Measurements from ENCODE around the gene CMTM4.

CMTM4 gene

DNA sequence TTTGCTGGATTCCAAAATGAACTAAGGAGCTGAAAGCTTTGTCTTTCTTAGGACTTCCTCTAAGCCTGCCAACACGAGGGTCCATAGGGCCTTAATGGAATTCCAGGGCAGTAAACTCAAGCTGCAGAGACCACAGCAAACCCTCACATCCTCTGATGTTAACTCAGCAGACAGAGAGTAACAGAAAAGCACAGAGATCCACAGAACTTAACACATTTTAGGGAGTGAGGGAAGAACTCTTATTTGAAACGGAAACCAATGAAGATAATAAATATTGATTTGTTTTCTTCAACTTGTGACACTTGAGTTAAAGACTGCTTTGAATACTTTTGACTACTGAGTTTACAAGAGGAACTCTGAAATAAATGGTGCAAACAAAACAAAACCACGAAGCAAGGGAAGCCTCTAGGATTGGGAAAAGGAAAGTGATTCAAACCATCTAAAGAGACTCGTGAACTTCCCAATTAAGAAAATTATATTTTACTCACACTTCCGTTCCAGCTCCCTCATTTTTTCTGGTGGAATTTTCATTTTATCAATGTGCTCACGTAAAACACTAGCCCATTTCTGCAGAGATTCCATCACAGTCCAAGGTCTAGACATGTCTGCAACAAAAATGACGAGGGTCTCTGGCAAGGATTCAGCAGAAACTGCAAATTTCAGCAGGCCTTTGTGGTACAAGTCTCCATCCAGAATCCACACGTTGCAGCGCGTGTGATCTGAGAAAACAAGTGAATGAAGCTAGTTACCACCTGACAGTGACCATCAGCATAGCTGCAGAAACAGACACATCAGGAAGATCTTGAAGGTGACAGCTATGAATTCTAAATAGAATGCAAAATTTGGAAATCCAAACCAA is 45.6 kb upstream of the CMTM4 start:
- no peak for TF ChIP-seq PPARA (CRISPR knock-in tag; IDR thresholded peaks at IDR 0.05; ENCODE audit: borderline replicate concordance)
- TF ChIP-seq ZNF8 (CRISPR knock-in tag; IDR thresholded peaks at IDR 0.05), result no peak
- ATAC-seq, result peak; percentile 27; the same call in 1 of the 3 replicates

DNA sequence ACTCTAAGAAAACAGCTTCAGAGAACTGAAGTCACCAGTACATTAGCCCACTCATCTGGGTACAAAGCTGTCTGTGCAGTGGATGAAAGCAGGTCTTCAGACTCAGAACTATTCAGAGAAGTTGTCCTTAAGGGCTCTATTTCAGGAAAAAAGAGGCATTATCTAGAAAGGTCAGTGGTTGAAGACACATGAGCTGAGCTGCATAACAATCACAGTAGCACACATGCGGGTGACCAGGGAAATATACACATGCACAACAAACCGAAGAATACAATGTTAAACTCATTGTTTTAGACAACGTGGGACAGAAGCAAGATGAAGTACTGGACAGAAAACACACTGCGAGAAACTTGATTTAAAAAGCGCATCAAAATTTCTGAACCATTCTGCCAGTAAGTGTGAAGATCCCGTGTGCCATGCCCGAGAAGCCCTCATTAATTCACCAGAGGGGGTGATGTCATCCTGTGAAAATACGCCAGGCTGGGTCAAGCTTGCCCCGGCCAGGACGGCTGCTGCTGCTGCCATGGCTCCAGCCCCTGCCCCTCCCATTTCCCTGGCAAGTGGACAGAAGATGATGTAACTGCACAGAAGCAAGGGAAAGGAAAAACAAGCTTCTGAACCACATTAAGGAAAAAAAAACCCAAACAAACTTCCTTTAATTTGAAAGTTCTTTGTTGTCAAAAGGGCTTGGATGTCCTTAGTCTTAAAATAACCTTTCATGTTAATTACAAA is 44.8 kb upstream of the CMTM4 start:
- peak; percentile 91 for ATAC-seq
- TF ChIP-seq, protein P1, sequence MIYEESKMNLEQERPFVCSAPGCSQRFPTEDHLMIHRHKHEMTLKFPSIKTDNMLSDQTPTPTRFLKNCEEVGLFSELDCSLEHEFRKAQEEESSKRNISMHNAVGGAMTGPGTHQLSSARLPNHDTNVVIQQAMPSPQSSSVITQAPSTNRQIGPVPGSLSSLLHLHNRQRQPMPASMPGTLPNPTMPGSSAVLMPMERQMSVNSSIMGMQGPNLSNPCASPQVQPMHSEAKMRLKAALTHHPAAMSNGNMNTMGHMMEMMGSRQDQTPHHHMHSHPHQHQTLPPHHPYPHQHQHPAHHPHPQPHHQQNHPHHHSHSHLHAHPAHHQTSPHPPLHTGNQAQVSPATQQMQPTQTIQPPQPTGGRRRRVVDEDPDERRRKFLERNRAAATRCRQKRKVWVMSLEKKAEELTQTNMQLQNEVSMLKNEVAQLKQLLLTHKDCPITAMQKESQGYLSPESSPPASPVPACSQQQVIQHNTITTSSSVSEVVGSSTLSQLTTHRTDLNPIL (CRISPR knock-in tag; IDR thresholded peaks at IDR 0.05; ENCODE audit: low read depth), result peak; percentile 70; the same call in 1 of the 2 replicates
- TF ChIP-seq ZFP30 (CRISPR knock-in tag; IDR thresholded peaks at IDR 0.05), result no peak
- TF ChIP-seq SNAI2 (CRISPR knock-in tag; IDR thresholded peaks at IDR 0.05), result 0 out of 2 replicates have a peak, but pooled peaks have one; percentile 47
- TF ChIP-seq ZFP3 (CRISPR knock-in tag; IDR thresholded peaks at IDR 0.05), result 0 out of 2 replicates have a peak, but pooled peaks have one; percentile 67

DNA sequence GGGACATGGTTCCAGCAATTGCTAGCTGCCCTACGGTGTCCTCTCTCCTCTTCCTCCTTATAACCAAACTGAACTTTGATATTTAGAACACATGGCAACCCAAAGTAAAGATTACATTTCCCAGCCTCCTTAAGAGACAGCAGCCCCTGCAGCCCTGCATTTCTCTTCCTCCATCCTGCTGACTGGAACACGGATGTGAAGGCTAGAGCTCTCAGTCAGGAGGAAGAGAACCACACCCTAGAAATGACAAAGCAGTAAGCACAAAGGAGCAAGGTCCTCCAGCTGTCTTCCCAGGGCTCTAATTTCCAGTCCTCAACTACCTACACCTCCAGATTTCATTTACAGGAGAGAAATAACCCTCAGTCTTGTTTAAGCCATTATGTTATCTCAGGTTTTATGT is 44.0 kb upstream of the CMTM4 start:
- TF ChIP-seq PPARA (CRISPR knock-in tag; IDR thresholded peaks at IDR 0.05; ENCODE audit: borderline replicate concordance), result no peak
- TF ChIP-seq, protein P1 (CRISPR knock-in tag; IDR thresholded peaks at IDR 0.05; ENCODE audit: low read depth), result no peak
- ATAC-seq, result no peak

DNA sequence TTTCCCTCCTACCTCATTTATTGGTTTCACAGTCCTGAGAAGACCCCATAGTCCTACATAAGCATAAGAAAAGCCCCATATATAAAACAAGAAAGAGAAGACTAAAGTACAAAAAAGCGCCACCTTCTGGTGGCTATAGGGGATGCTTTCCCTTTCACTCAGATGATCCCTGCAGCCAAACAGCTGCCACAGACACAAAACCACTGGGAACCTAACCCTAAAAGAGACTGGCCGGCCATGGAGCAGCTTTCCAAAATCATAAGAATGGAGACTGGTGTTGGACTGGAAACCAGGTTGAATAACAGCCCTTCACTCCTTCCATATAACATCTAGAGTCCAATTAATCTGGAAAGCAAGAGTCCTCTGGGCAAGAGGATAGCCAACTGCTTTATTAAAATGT is 43.5 kb upstream of the CMTM4 start:
- peak; percentile 73 for ATAC-seq
- TF ChIP-seq CSDC2 (CRISPR knock-in tag; IDR thresholded peaks at IDR 0.05) (no peak), GLIS3 (CRISPR knock-in tag; IDR thresholded peaks at IDR 0.05) (no peak)

DNA sequence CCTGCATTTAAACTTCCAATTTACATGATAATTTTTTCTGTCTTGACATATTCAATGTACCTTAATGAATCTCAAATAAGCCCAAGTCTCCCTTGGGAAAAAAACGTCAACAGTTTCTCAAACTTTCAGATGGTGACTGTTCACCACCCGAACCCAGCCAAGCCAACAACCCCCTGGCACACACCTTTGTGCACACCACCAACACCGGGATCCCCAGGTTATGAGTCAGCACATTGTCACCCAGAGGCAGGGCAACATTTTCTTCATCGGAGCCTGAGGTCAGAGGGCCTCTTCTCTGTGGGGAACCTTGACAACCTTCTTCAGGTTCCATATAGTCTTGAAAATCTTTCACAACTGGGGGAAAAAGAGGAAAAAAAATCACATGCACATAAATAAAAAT is 39.3 kb upstream of the CMTM4 start:
- no peak for TF ChIP-seq ZNF565 (CRISPR knock-in tag; conservative IDR thresholded peaks at IDR 0.05; ENCODE audit: low read depth)
- TF ChIP-seq, protein P2, sequence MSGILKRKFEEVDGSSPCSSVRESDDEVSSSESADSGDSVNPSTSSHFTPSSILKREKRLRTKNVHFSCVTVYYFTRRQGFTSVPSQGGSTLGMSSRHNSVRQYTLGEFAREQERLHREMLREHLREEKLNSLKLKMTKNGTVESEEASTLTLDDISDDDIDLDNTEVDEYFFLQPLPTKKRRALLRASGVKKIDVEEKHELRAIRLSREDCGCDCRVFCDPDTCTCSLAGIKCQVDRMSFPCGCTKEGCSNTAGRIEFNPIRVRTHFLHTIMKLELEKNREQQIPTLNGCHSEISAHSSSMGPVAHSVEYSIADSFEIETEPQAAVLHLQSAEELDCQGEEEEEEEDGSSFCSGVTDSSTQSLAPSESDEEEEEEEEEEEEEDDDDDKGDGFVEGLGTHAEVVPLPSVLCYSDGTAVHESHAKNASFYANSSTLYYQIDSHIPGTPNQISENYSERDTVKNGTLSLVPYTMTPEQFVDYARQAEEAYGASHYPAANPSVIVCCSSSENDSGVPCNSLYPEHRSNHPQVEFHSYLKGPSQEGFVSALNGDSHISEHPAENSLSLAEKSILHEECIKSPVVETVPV (CRISPR knock-in tag; IDR thresholded peaks at IDR 0.05), result no peak
- no peak for TF ChIP-seq TCF4 (CRISPR knock-in tag; IDR thresholded peaks at IDR 0.05; ENCODE audit: borderline replicate concordance)
- no peak for TF ChIP-seq ISL1 (CRISPR knock-in tag; IDR thresholded peaks at IDR 0.05)
- no peak for TF ChIP-seq ZFP30 (CRISPR knock-in tag; IDR thresholded peaks at IDR 0.05)
- no peak for TF ChIP-seq ZNF8 (CRISPR knock-in tag; IDR thresholded peaks at IDR 0.05)
- TF ChIP-seq TOX (CRISPR knock-in tag; IDR thresholded peaks at IDR 0.05; ENCODE audit: borderline replicate concordance), result no peak
- no peak for TF ChIP-seq RARB (CRISPR knock-in tag; IDR thresholded peaks at IDR 0.05)
- TF ChIP-seq PPARA (CRISPR knock-in tag; IDR thresholded peaks at IDR 0.05; ENCODE audit: borderline replicate concordance), result no peak
- no peak for TF ChIP-seq SNAI2 (CRISPR knock-in tag; IDR thresholded peaks at IDR 0.05)
- no peak for TF ChIP-seq ESRRG (CRISPR knock-in tag; IDR thresholded peaks at IDR 0.05)
- TF ChIP-seq, protein P3, sequence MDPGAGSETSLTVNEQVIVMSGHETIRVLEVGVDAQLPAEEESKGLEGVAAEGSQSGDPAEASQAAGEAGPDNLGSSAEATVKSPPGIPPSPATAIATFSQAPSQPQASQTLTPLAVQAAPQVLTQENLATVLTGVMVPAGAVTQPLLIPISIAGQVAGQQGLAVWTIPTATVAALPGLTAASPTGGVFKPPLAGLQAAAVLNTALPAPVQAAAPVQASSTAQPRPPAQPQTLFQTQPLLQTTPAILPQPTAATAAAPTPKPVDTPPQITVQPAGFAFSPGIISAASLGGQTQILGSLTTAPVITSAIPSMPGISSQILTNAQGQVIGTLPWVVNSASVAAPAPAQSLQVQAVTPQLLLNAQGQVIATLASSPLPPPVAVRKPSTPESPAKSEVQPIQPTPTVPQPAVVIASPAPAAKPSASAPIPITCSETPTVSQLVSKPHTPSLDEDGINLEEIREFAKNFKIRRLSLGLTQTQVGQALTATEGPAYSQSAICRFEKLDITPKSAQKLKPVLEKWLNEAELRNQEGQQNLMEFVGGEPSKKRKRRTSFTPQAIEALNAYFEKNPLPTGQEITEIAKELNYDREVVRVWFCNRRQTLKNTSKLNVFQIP (CRISPR knock-in tag; IDR thresholded peaks at IDR 0.05; ENCODE audit: borderline replicate concordance, low read depth), result no peak
- TF ChIP-seq ZNF70 (CRISPR knock-in tag; IDR thresholded peaks at IDR 0.05), result no peak
- no peak for TF ChIP-seq GLIS3 (CRISPR knock-in tag; IDR thresholded peaks at IDR 0.05)
- TF ChIP-seq ZFP3 (CRISPR knock-in tag; IDR thresholded peaks at IDR 0.05), result no peak
- no peak for ATAC-seq
